ENCODE results near the gene PRDM16. TPM values are rescaled to one million over a fixed set of nuclear protein-coding genes. Genes with fewer than 3 reads are reported as not detected.

The PRDM16 gene
- total RNA-seq, 4 donors from 2014 or later, result 5.9 to 41.7 (median 11.2) TPM

GRCh38 chr1:3216015-3216391 is 147.0 kb downstream of the PRDM16 start:
- WGBS, 2 donors, result 49 to 56% methylated on average over 7 of the region's 7 CpGs
- DNase-seq (ENCODE audit: low spot score in 2 of 2), result no peak
- TF ChIP-seq CTCF (IDR thresholded peaks at IDR 0.05) (no peak), POLR2A (IDR thresholded peaks at IDR 0.05) (no peak), EP300 (IDR thresholded peaks at IDR 0.05) (no peak)
- Histone ChIP-seq H3K36me3 (no peaks in the 10 kb centered on the region), H3K27me3 (peaks cover 0 to 5% of the 10 kb centered on the region in 2 donors), H3K4me1 (peaks cover 0 to 86% (median 37%) of the 10 kb centered on the region in 4 donors), H3K27ac (peak overlapping the region; percentile 71 to 90 (median 84)), H3K9me3 (no peaks in the 10 kb centered on the region), H3K4me3 (no peak overlapping the region)

GRCh38 chr1:3217181-3217641 is 148.2 kb downstream of the PRDM16 start:
- H3K27ac ChIP-seq, result peak overlapping the region; percentile 71 to 90 (median 84)
- H3K27me3 ChIP-seq, result peaks cover 0 to 5% of the 10 kb centered on the region in 2 donors
- H3K4me3 ChIP-seq, result peak overlapping the region in 2 of 4 donors; percentile 8 to 32
- 29 to 39% methylated on average over 14 to 15 of the region's 15 CpGs for WGBS, 2 donors
- H3K9me3 ChIP-seq, result no peaks in the 10 kb centered on the region
- no peak for TF ChIP-seq POLR2A (IDR thresholded peaks at IDR 0.05)
- TF ChIP-seq CTCF (IDR thresholded peaks at IDR 0.05), result no peak
- TF ChIP-seq EP300 (IDR thresholded peaks at IDR 0.05), result no peak
- peaks cover 0 to 89% (median 49%) of the 10 kb centered on the region in 4 donors for H3K4me1 ChIP-seq
- no peaks in the 10 kb centered on the region for H3K36me3 ChIP-seq
- DNase-seq (ENCODE audit: low spot score in 2 of 2), result no peak

- Histone ChIP-seq H3K36me3 (no peaks in the 10 kb centered on the region), H3K27me3 (peaks cover 0 to 5% of the 10 kb centered on the region in 2 donors), H3K27ac (peak overlapping the region; percentile 71 to 90 (median 84)), H3K9me3 (no peaks in the 10 kb centered on the region), H3K4me3 (peak overlapping the region in 3 of 4 donors; percentile 8 to 32 (median 16)), H3K4me1 (peaks cover 0 to 96% (median 55%) of the 10 kb centered on the region in 4 donors)
- whole genome bisulfite sequencing, 2 donors, result 42 to 45% methylated on average over 22 to 23 of the region's 23 CpGs
- no peak for DNase-seq (ENCODE audit: low spot score in 2 of 2)
- TF ChIP-seq POLR2A (IDR thresholded peaks at IDR 0.05) (no peak), CTCF (IDR thresholded peaks at IDR 0.05) (no peak), EP300 (IDR thresholded peaks at IDR 0.05) (no peak)
Measured at GRCh38 chr1:3217979-3218679, 149.1 kb downstream of the PRDM16 start.

- Histone ChIP-seq H3K27me3 (peaks cover 0 to 5% of the 10 kb centered on the region in 2 donors), H3K4me3 (peak overlapping the region in 3 of 4 donors; percentile 12 to 32 (median 16)), H3K9me3 (no peaks in the 10 kb centered on the region), H3K4me1 (peaks cover 0 to 88% (median 53%) of the 10 kb centered on the region in 4 donors), H3K27ac (peak overlapping the region; percentile 71 to 90 (median 84)), H3K36me3 (no peaks in the 10 kb centered on the region)
- DNase-seq (ENCODE audit: low spot score in 2 of 2), result peak; percentile 33 to 43
- TF ChIP-seq POLR2A (IDR thresholded peaks at IDR 0.05) (no peak), EP300 (IDR thresholded peaks at IDR 0.05) (peak; percentile 51 to 85), CTCF (IDR thresholded peaks at IDR 0.05) (no peak)
- WGBS, 2 donors, result 31 to 33% methylated on average over 29 to 37 of the region's 37 CpGs
Measured at GRCh38 chr1:3219005-3219790, 150.2 kb downstream of the PRDM16 start.
